H1 (cell line): ENCODE data around the gene ZBED4.

Experiments
- CTCF ChIP-seq, 3 experiments: IDR thresholded peaks; 1 replicate in 2 of 3; 2 replicates in 1 of 3; pipeline versions ENCODE4 v1.5.1 to v1.6.1; 2011; ENCODE audit warnings: low read length in 3 of 3, mild to moderate bottlenecking in 3 of 3, inconsistent platforms in 2 of 3, low read depth in 1 of 3, moderate library complexity in 1 of 3; ENCODE audit not compliant: insufficient read depth in 1 of 3; ENCODE audit errors: control extremely low read depth in 1 of 3
- POLR2A ChIP-seq, 2 experiments: IDR thresholded peaks; 1 replicate in 1 of 2; 2 replicates in 1 of 2; pipeline ENCODE4 v1.6.1; 2011; ENCODE audit warnings: low read depth in 2 of 2, low read length in 2 of 2, mild to moderate bottlenecking in 2 of 2; ENCODE audit errors: control extremely low read depth in 1 of 2

DNA sequence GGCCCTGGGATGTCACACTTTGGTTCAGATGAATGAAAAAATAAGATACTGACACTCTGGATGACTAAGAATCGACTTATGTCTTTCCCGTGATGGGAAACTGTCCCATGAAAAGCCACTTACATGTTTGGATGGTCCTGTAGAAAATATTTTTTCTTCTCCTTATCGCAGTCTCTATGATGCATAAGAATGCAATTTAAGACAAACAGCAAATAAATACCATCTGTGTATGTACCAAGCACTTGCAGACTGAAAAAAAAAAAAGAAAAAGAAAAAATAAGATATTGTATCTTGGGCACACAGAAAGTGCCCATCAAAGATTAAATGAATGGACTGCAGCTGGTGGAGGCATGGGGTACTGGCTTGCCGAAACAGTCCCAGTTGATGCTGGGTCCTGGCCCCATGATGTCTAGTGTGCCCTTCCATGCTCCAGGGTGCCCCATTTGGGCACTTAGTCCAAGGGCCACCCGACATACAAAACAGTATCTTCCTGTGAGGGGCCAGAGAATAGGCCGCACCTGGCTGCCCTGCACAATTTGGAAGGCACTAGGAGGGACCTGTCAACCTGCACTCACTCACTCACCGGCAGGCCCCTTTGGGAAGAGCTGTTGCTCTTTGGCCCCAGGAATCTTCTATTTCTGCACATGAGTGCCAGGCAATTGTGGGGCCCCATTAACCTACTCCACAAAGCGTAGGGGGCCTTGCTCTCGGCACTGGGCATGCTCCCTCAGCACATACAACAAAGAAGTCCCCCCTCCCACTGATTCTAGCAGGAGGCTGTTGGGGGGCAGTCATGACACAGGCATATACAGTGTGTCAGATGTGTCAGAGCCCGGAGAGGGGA lies 2.5 kb upstream of the ZBED4 start:
- TF ChIP-seq CTCF (IDR thresholded peaks at IDR 0.05; ENCODE audit: control extremely low read depth in 1 of 3, insufficient read depth in 1 of 3, low read depth in 1 of 3, low read length in 3 of 3), result no peak
- no peak for TF ChIP-seq POLR2A (IDR thresholded peaks at IDR 0.05; ENCODE audit: control extremely low read depth in 1 of 2, low read depth in 2 of 2, low read length in 2 of 2)
